Measurements from ENCODE around the gene KCNK16.

KCNK16 gene

DNA sequence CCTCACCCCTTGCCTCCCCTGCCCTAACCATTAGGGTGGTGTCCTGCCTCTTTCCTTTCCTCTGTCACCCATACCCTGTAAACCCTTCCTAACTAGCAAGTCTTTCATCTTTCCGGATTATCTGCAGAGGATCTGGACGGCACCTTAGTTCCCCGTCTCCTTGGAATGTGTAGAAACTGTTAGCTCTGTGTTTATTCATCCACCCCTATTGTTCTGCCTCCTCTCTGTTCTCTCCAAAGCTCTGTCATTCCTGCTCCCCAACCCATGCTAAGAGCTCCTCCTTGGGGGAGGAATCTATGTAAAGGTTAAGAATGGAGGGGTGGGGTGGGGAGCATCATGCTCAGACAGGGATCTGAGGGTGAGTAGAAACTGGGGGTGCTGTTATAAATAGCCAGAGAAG, 53.8 kb downstream of the KCNK16 start:
- Mint-ChIP-seq H3K36me3 (ENCODE audit: low read depth) (no peaks in the 10 kb centered on the region), H3K27me3 (peaks cover 12% of the 10 kb centered on the region), H3K4me3 (no peak overlapping the region), H3K4me1 (ENCODE audit: low read depth) (no peaks in the 10 kb centered on the region), H3K9me3 (no peaks in the 10 kb centered on the region), H3K27ac (no peak overlapping the region)
- intact Hi-C loops (cut with micrococcal nuclease): no loop called here

DNA sequence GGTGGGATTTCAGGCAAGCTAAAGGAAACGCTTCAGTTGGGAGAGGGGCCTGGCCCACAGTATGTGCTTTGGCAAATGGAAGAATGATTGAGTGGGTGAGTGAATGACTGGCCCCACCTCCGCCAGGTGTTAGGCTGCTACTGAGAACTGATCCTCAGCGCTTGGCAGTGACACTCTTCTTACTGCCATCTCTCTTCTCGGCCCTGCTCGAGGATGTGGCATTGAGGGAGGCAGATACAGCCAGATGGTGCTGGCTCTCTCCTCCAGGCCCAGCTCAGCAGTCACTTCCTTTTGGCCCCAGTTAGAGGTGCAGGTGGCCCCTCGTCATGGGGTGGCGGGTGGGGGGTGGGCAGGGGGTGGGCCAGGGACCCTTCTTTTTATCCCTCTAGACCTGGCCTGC, 54.3 kb downstream of the KCNK16 start:
- no peak overlapping the region for H3K27ac Mint-ChIP-seq
- intact Hi-C loops (cut with micrococcal nuclease): no loop called here
- H3K4me1 Mint-ChIP-seq (ENCODE audit: low read depth): no peaks in the 10 kb centered on the region
- peaks cover 9% of the 10 kb centered on the region for H3K27me3 Mint-ChIP-seq
- no peak overlapping the region for H3K4me3 Mint-ChIP-seq
- no peaks in the 10 kb centered on the region for H3K9me3 Mint-ChIP-seq
- no peaks in the 10 kb centered on the region for H3K36me3 Mint-ChIP-seq (ENCODE audit: low read depth)

DNA sequence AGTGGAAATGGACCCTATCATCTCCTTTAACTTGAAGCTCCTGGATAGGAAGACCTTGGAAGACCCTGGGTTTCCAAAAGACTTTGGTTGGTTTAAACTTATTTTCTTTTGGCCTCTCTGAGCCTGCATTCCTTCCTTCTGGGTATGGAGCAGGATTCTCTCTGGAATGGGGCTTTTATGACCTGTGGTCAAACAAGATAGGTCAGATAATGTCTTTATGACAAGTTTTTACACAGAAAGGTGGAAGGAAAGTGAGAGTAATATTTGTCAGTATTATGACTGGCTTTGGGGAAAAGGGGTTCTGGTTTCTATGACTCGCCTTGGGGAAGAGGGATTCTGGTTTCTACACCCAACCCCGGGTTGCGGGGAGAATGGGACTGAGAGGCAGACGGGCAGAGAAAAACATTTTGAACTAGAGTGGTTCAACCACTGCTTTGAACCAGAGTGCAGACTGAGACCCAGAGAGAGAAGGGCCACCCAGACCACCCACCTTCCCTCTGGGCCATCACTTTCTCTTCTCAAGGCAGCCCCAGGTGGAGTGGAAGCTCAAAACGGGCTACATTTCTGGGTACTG, 55.6 kb downstream of the KCNK16 start:
- H3K4me1 Mint-ChIP-seq (ENCODE audit: low read depth): no peaks in the 10 kb centered on the region
- no peak overlapping the region for H3K4me3 Mint-ChIP-seq
- no peaks in the 10 kb centered on the region for H3K9me3 Mint-ChIP-seq
- no peaks in the 10 kb centered on the region for H3K36me3 Mint-ChIP-seq (ENCODE audit: low read depth)
- no peak overlapping the region for H3K27ac Mint-ChIP-seq
- peaks cover 6% of the 10 kb centered on the region for H3K27me3 Mint-ChIP-seq
- intact Hi-C loops (cut with micrococcal nuclease): no loop called here

DNA sequence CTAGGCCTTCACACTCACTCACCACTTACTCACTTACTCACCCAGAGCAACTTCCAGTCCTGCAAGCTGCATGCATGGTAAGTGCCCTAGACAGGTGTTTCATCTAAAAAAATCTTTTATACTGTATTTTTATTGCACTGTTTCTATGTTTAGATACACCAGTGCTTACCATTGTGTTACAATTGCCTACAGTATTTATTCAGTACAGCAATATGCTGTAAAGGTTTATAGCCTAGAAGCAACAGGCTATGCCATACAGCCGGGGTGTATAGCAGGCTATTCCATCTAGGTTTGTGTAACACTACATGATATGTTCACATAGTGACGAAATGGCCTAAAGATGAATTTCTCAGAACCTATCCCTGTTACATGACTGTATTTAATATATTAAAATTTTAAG, 56.1 kb downstream of the KCNK16 start:
- Mint-ChIP-seq H3K27me3 (peaks cover 6% of the 10 kb centered on the region), H3K4me1 (ENCODE audit: low read depth) (no peaks in the 10 kb centered on the region), H3K36me3 (ENCODE audit: low read depth) (no peaks in the 10 kb centered on the region)

More for the DNA sequence above, 56.1 kb downstream of the KCNK16 start:
- Mint-ChIP-seq H3K9me3 (no peaks in the 10 kb centered on the region), H3K4me3 (no peak overlapping the region), H3K27ac (no peak overlapping the region)
- intact Hi-C loops (cut with micrococcal nuclease): no loop called here
